Measurements from ENCODE around the gene TBC1D22A. TPM values are rescaled to one million over a fixed set of nuclear protein-coding genes. Genes with fewer than 3 reads are reported as not detected.

The TBC1D22A gene
- total RNA-seq, 1 donor from 2014 or later, result 34.1 TPM

DNA sequence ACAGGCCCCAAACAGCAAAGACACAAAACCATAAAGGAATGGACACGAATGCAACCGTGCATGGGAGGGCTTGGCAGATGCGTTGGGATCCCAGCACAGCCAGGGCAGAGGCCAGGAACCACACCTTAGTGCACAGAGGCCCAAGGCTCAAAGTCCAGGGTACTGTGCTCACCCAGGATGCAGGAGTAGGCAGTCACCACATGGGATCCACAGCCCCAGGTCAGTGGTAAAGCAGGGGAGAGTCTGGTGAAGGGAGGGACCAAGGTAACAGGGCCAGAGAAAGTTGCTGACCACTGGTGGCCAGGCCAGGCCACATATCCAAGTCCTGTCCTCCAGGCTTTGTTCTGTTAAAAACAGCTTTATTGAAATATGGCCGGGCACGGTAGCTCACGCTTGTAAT lies 17.9 kb upstream of the TBC1D22A start:
- DNase-seq (no peak), ATAC-seq (no peak)
- Histone ChIP-seq H3K27ac (no peak overlapping the region), H3K4me3 (no peak overlapping the region), H3K4me1 (peaks cover 24% of the 10 kb centered on the region), H3K9me3 (no peaks in the 10 kb centered on the region), H3K36me3 (no peaks in the 10 kb centered on the region), H3K27me3 (ENCODE audit: low read depth) (no peaks in the 10 kb centered on the region)
- intact Hi-C loops (cut with DNase I), result no loop called here
- TF ChIP-seq, protein P1, sequence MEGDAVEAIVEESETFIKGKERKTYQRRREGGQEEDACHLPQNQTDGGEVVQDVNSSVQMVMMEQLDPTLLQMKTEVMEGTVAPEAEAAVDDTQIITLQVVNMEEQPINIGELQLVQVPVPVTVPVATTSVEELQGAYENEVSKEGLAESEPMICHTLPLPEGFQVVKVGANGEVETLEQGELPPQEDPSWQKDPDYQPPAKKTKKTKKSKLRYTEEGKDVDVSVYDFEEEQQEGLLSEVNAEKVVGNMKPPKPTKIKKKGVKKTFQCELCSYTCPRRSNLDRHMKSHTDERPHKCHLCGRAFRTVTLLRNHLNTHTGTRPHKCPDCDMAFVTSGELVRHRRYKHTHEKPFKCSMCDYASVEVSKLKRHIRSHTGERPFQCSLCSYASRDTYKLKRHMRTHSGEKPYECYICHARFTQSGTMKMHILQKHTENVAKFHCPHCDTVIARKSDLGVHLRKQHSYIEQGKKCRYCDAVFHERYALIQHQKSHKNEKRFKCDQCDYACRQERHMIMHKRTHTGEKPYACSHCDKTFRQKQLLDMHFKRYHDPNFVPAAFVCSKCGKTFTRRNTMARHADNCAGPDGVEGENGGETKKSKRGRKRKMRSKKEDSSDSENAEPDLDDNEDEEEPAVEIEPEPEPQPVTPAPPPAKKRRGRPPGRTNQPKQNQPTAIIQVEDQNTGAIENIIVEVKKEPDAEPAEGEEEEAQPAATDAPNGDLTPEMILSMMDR (IDR thresholded peaks at IDR 0.05), result no peak

DNA sequence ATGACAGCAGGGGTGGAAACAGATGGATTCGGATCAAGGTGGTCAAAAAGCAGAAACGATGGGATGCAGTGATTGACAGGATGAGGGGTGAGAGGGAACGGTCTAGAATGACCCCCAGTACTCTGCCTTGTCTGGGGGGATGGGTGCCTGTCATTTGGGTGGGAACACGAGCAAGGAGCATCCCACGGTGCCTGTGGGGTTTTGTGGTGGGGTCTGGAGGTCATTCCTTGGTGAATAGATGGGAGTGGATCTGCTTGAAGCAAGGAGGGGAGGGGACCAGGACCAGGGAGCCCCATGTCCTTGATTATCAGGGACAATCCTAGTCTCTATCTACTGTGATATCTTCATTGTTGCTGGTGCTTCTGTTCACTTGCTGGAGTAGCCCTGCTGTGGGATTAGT lies 16.3 kb upstream of the TBC1D22A start:
- no peak overlapping the region for H3K4me3 ChIP-seq
- no peaks in the 10 kb centered on the region for H3K36me3 ChIP-seq
- DNase-seq (no peak), ATAC-seq (no peak)
- no peaks in the 10 kb centered on the region for H3K9me3 ChIP-seq
- TF ChIP-seq, protein P1 (IDR thresholded peaks at IDR 0.05), result no peak
- peaks cover 37% of the 10 kb centered on the region for H3K4me1 ChIP-seq
- no peaks in the 10 kb centered on the region for H3K27me3 ChIP-seq (ENCODE audit: low read depth)
- intact Hi-C loops (cut with DNase I), result no loop called here
- no peak overlapping the region for H3K27ac ChIP-seq

DNA sequence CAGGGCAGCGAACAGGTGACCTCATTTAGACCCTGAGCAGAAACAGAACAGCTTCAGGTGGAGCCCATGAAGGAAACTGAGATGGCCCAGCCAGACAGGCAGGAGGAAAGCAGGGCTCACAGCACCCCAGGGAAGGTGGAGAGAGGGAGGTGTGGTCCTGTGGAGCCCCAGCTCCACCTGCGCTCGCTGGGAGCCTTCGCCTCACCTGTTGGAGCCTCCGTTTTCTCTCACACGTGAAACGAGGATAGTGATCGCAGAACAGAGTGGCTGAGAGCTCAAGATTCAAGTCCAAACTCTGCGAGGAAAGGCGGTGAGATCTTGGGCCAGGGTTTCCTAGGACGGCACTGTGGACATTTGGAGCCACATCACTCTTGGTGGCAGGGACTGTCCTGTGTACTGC lies 15.8 kb upstream of the TBC1D22A start:
- no peak overlapping the region for H3K4me3 ChIP-seq
- no peaks in the 10 kb centered on the region for H3K36me3 ChIP-seq
- no peak for ATAC-seq
- TF ChIP-seq, protein P1 (IDR thresholded peaks at IDR 0.05), result no peak
- H3K27ac ChIP-seq, result no peak overlapping the region
- intact Hi-C loops (cut with DNase I), result no loop called here
- peaks cover 41% of the 10 kb centered on the region for H3K4me1 ChIP-seq
- no peak for DNase-seq
- no peaks in the 10 kb centered on the region for H3K27me3 ChIP-seq (ENCODE audit: low read depth)
- no peaks in the 10 kb centered on the region for H3K9me3 ChIP-seq

DNA sequence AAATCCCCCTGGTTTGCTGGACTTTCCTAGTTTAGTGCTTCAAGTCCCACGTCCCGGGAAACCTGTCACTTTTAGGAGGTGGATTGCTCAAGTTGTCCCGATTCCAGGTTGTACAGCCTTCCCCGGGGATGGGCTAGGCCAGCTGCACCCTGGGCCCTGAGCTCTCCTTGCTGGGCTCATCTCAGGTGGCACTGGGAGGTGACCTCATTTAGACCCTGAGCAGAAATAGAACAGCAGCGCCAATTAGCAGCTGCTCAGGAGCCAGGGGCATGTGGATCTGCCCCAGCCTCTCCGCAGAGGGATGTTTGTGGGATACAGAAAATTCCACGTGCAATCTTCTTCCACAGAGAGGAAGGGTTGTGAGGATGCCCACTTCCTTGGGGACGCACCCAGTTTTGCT lies 14.8 kb upstream of the TBC1D22A start:
- Histone ChIP-seq H3K4me1 (peaks cover 39% of the 10 kb centered on the region), H3K9me3 (no peaks in the 10 kb centered on the region), H3K27ac (no peak overlapping the region), H3K36me3 (no peaks in the 10 kb centered on the region), H3K4me3 (no peak overlapping the region), H3K27me3 (ENCODE audit: low read depth) (no peaks in the 10 kb centered on the region)
- ATAC-seq (no peak), DNase-seq (no peak)
- TF ChIP-seq, protein P1 (IDR thresholded peaks at IDR 0.05), result no peak
- intact Hi-C loops (cut with DNase I), result no loop called here

DNA sequence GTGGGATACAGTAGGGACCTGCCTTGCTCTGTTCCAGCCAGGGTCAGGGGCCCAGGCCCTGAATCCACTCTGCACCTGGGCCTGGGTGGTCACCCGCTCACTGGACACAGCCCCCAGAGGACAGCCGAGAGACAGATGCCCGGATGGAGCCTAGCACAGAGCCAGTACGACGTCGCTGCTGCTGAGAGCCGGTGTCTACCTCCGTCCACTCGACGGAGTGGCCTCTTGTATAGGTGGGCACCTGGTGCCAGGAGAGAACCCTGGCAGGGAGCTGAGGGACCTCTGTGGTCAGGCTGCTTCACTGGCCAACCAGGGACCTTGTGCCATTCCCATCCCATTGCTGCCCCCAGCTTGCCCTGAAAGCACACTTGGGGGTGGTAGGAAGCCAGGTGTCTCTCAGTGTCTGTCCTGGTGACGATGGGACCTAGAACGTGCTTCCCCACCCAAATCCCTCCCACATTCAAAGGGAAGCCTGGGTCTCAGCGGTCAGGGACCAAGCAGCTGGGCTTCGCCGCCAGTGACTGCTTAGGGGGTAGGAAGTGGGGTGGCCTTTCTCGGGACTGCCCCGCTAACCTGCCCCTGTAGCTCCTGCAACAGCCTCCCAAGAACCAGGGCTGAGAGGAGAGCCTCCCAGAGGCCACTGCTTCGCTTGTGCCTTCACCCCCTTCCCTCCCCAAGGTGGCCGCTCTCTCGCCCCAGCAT lies 14.1 kb upstream of the TBC1D22A start:
- no peak for ATAC-seq
- intact Hi-C loops (cut with DNase I), result no loop called here
- H3K36me3 ChIP-seq, result no peaks in the 10 kb centered on the region
- H3K4me3 ChIP-seq, result no peak overlapping the region
- peak overlapping the region; percentile 60 for H3K27ac ChIP-seq
- DNase-seq, result no peak
- TF ChIP-seq, protein P1 (IDR thresholded peaks at IDR 0.05), result no peak
- H3K27me3 ChIP-seq (ENCODE audit: low read depth), result no peaks in the 10 kb centered on the region
- H3K9me3 ChIP-seq, result no peaks in the 10 kb centered on the region
- peaks cover 43% of the 10 kb centered on the region for H3K4me1 ChIP-seq

Data from lower lobe of right lung (tissue), 2 donors.